NB4 (cell line): ENCODE data around the gene PEX26.

ENCODE experiments used
- POLR2A ChIP-seq: IDR thresholded peaks from 2 replicates; pipeline ENCODE4 v1.6.1; 2011; ENCODE audit warnings: mild to moderate bottlenecking; ENCODE audit not compliant: insufficient read length; ENCODE audit errors: extremely low read depth
- TF ChIP-seq, protein P1 (sequence below): IDR thresholded peaks from one replicate; pipeline ENCODE4 v1.5.1; 2012; ENCODE audit warnings: low read depth, low read length
- TF ChIP-seq, protein P2 (sequence below): IDR thresholded peaks from 2 replicates; pipeline ENCODE4 v1.6.1; 2011; ENCODE audit warnings: low read depth, low read length

DNA sequence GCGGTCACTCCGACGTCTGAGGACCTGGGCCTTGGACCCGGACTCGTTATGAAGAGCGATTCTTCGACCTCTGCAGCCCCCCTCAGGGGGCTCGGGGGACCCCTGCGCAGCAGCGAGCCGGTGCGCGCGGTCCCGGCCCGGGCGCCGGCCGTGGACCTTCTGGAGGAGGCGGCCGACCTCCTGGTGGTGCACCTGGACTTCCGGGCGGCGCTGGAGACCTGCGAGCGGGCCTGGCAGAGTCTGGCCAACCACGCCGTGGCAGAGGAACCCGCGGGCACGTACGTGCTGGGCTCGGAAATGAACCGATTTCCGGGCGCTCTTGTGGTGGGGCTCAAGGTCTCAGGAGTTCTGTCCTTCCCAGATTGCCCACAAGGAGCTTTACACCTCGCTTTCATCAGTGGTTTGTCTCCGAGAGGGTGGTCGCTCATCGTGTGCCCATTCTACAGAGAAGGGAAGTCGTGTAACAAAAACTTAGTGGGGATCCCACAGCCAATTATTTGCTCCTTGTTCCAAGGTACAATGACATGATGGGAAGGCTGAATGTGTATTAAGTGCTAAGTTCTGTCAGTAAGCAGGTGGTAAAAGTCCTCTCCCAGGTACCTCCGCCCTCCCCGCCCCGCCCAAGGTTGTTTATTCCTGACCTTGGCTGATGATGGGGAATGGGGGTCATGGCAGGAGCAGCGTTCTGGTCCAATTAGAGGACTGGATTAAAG is 695 bp downstream of the PEX26 start:
- TF ChIP-seq, protein P1, sequence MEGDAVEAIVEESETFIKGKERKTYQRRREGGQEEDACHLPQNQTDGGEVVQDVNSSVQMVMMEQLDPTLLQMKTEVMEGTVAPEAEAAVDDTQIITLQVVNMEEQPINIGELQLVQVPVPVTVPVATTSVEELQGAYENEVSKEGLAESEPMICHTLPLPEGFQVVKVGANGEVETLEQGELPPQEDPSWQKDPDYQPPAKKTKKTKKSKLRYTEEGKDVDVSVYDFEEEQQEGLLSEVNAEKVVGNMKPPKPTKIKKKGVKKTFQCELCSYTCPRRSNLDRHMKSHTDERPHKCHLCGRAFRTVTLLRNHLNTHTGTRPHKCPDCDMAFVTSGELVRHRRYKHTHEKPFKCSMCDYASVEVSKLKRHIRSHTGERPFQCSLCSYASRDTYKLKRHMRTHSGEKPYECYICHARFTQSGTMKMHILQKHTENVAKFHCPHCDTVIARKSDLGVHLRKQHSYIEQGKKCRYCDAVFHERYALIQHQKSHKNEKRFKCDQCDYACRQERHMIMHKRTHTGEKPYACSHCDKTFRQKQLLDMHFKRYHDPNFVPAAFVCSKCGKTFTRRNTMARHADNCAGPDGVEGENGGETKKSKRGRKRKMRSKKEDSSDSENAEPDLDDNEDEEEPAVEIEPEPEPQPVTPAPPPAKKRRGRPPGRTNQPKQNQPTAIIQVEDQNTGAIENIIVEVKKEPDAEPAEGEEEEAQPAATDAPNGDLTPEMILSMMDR, result no peak
- TF ChIP-seq, protein P2, sequence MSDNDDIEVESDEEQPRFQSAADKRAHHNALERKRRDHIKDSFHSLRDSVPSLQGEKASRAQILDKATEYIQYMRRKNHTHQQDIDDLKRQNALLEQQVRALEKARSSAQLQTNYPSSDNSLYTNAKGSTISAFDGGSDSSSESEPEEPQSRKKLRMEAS, result no peak
- peak; percentile 4 for TF ChIP-seq POLR2A
